Memory B cell (primary cell): ENCODE results near the gene GULP1.
"Not testable (repeated sequence)": the region's sequence is repeated elsewhere in the genome, so short reads cannot be mapped to it uniquely, and the experiment has no call there.

Source experiments
- ATAC-seq: fragments of 150-1000 bp; cut with Tn5 transposase; 2 replicates; pipeline ENCODE4 v1.10.0; 2021; ENCODE audit warnings: low read depth, mild to moderate bottlenecking, moderate library complexity
- DNase-seq, 2 donors: peaks; one replicate each; pipeline ENCODE4 v3.0.0; 2022; ENCODE audit warnings: low spot score in 2 of 2
- H3K27ac Mint-ChIP-seq: one replicate; pipeline ENCODE4 v1.8.0; 2022; ENCODE audit warnings: mild to moderate bottlenecking, moderate library complexity, mixed read lengths
- H3K27me3 Mint-ChIP-seq: one replicate; pipeline ENCODE4 v1.8.0; 2022; ENCODE audit warnings: mixed read lengths
- H3K36me3 Mint-ChIP-seq: one replicate; pipeline ENCODE4 v1.8.0; 2022; ENCODE audit warnings: mild to moderate bottlenecking, mixed read lengths
- H3K4me1 Mint-ChIP-seq: one replicate; pipeline ENCODE4 v1.8.0; 2022; ENCODE audit warnings: mixed read lengths
- H3K4me3 Mint-ChIP-seq: one replicate; pipeline ENCODE4 v1.8.0; 2022; ENCODE audit warnings: mild to moderate bottlenecking, moderate library complexity, mixed read lengths
- H3K9me3 Mint-ChIP-seq: one replicate; pipeline ENCODE4 v1.8.0; 2022; ENCODE audit warnings: mixed read lengths

Gene GULP1

DNA sequence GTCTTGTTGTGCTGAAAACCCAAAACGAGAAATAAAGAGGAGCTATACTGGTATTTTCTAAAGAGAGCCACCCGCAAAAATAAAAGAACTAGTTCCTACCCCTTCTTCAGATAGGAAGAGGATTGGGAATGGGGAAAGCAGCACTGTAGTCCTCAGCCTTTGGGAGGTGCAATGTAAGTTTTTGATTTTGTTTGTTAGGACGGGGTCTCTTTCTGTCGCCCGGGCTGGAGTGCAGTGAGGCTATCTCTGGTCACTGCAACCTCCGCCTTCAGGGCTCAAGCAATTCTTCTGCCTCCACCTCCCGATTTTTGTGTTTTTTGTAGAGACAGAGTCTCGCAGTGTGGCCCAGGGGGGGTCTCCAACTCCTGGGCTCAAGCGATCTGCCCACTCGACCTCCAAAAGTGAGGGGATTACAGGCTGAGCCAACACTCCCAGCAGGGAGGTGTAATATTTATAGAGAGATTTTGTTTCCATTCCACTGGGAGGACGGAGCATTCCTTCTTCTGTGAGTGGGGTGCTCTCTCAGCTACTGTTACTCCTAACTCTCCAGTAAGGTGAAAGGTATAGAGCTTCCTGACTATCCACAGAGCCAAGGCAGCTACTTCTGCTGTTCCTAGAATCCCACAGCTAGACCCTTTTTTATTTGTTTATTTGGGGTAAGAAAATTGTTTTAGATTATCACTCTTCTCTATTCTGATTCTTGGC lies 13.1 kb upstream of the GULP1 start:
- ATAC-seq (no peak), DNase-seq (no peak)
- no peaks in the 10 kb centered on the region for H3K4me1 Mint-ChIP-seq
- no peak overlapping the region for H3K4me3 Mint-ChIP-seq
- H3K36me3 Mint-ChIP-seq, result no peaks in the 10 kb centered on the region
- H3K27me3 Mint-ChIP-seq, result no peaks in the 10 kb centered on the region
- peaks cover 2% of the 10 kb centered on the region for H3K9me3 Mint-ChIP-seq
- no peak overlapping the region for H3K27ac Mint-ChIP-seq

DNA sequence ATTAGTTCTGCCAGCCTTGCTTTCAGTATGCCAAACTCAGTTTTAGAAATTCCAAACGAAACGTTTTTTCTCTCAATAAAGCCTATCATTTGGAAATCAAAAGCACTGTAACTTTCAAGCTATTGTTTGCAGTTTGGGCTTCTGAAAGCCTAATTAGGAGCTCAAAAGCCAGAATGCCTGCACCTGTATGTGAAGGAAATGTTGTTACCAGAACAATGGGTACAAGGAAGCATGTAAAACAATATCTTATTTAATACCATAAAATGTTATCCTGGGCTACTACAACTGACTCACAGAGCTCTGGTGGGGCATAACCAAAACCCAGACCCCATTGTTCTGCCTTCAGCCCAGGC lies 12.6 kb upstream of the GULP1 start:
- Mint-ChIP-seq H3K36me3 (no peaks in the 10 kb centered on the region), H3K4me1 (no peaks in the 10 kb centered on the region), H3K27ac (no peak overlapping the region), H3K4me3 (no peak overlapping the region), H3K9me3 (peaks cover 2% of the 10 kb centered on the region), H3K27me3 (no peaks in the 10 kb centered on the region)
- DNase-seq (no peak), ATAC-seq (no peak)

DNA sequence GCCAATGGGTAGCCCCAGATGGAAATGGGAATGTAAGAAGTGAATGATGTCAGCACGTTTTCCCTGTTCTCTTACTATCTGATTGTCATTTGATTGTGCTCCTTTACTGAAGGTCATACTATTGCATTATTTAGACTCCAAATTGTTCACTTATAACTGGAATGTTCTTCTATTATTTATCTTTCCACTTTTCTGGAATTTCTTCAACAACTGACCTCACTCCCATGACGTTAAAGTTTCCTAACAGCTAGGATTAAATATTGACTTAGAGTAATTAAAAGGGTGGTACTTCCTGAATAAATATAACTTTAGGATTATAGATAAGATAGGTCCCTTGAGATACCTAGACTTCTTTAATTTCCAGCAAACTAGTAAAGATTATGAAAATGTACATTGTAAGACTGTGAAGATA lies 10.9 kb upstream of the GULP1 start:
- Mint-ChIP-seq H3K4me1 (no peaks in the 10 kb centered on the region), H3K27ac (no peak overlapping the region), H3K27me3 (no peaks in the 10 kb centered on the region), H3K4me3 (no peak overlapping the region), H3K36me3 (no peaks in the 10 kb centered on the region), H3K9me3 (peaks cover 2% of the 10 kb centered on the region)
- DNase-seq, result no peak
- ATAC-seq, result no peak

DNA sequence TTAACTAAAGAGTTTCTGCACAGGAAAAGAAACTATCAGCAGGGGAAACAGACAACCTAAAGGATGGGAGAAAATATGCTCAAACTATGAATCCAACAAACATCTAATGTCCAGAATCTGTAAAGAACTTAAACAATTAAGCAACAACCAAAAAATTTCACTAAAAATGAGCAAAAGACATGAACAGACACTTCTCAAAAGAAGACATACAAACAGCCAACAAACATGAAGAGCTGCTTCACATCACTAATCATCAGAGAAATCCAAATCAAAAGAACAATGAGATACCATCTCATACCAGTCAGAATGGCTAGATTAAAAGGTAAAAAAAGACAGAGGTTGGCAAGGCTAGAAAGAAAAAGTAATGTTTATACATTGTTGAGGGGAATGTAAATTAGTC lies 8.8 kb upstream of the GULP1 start:
- DNase-seq, result no peak
- Mint-ChIP-seq H3K4me3 (no peak overlapping the region), H3K36me3 (no peaks in the 10 kb centered on the region), H3K27ac (no peak overlapping the region), H3K9me3 (peaks cover 2% of the 10 kb centered on the region), H3K27me3 (no peaks in the 10 kb centered on the region), H3K4me1 (no peaks in the 10 kb centered on the region)
- no peak for ATAC-seq

DNA sequence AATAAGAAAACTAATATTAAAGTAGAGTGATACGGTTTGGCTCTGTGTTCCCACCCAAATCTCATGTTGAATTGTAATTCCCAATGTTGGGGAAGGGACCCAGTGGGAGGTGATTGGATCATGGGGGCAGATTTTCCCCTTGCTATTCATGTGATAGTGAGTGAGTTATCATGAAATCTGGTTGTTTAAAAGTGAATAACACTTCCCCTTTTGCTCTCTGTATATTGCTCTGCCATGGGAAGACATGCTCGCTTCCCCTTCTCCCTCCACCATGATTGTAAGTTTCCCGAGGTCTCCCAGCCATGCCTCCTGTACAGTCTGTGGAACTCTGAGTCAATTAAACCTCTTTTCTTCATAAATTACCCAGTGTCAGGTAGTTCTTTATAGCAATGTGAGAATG lies 7.4 kb upstream of the GULP1 start:
- not testable (repeated sequence) for DNase-seq, H3K9me3 Mint-ChIP-seq, H3K27me3 Mint-ChIP-seq, H3K36me3 Mint-ChIP-seq, ATAC-seq, H3K4me3 Mint-ChIP-seq, H3K4me1 Mint-ChIP-seq, H3K27ac Mint-ChIP-seq

DNA sequence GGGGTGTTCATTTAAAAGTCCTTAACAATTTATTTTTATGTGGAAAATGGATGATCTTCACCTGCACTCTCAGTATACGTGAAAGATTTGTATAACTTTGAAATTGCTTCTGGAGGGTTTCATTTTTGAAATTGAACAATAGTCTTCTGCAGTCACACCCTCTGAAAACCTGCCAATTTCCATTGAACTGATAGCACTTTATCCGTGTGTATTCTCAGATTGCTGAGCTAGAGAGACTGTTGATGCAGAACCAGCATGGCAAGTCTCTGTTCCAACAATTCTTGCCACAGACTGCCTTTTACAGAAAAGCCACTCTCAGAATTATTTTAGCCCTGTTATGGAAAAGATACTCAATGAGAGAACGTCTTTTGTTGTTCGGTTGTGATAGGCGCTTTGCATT lies 6.6 kb upstream of the GULP1 start:
- Mint-ChIP-seq H3K36me3 (no peaks in the 10 kb centered on the region), H3K27me3 (no peaks in the 10 kb centered on the region), H3K27ac (no peak overlapping the region), H3K9me3 (peaks cover 2% of the 10 kb centered on the region), H3K4me3 (no peak overlapping the region), H3K4me1 (no peaks in the 10 kb centered on the region)
- ATAC-seq (no peak), DNase-seq (no peak)

DNA sequence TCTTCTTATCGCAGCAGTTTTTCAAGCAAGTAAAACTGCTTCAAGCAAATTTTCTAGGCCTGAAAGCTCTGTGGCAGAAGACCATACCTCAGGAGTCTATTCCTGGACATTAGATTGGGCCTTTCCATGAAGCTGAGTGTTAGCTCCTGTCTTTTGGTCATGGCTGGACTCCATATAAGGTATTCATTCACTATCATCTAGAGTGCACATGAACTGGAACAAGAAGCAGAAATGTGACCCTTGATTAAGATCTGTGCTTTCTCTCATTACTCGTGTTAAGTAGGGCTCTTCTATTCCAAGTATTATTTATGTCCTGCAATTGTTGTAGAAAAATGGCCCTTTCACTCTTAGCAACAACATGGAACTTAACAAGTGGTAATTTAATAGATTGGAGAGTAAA lies 5.9 kb upstream of the GULP1 start:
- Mint-ChIP-seq H3K9me3 (peaks cover 2% of the 10 kb centered on the region), H3K27ac (no peak overlapping the region), H3K36me3 (no peaks in the 10 kb centered on the region), H3K4me1 (no peaks in the 10 kb centered on the region), H3K27me3 (no peaks in the 10 kb centered on the region), H3K4me3 (no peak overlapping the region)
- ATAC-seq, result no peak
- DNase-seq, result no peak

DNA sequence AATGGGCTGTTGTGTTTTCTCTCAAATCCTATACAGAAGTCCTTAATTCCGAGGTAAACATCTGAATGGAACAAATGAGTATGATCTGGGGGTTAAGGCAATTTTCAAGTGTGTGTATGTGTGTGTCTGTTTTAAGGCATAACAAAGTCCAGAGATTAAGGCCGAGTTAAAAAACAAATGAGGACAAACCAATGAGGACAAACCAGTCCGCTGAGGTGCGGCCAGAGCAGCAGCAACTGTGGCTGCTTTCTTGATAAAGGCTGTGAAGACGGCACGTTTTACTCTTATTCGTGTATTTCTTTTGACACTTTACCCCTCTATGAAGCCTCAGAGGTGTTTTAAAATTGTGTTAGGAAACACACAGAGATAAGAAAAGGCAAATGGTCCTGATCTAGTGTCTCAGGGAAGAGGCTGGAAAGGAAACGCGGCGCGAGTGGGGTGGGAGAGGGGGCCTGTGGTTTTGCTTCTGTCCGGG lies 495 bp upstream of the GULP1 start:
- Mint-ChIP-seq H3K4me1 (no peaks in the 10 kb centered on the region), H3K4me3 (no peak overlapping the region), H3K27ac (no peak overlapping the region), H3K9me3 (no peaks in the 10 kb centered on the region), H3K27me3 (no peaks in the 10 kb centered on the region), H3K36me3 (no peaks in the 10 kb centered on the region)
- no peak for ATAC-seq
- DNase-seq, result no peak

DNA sequence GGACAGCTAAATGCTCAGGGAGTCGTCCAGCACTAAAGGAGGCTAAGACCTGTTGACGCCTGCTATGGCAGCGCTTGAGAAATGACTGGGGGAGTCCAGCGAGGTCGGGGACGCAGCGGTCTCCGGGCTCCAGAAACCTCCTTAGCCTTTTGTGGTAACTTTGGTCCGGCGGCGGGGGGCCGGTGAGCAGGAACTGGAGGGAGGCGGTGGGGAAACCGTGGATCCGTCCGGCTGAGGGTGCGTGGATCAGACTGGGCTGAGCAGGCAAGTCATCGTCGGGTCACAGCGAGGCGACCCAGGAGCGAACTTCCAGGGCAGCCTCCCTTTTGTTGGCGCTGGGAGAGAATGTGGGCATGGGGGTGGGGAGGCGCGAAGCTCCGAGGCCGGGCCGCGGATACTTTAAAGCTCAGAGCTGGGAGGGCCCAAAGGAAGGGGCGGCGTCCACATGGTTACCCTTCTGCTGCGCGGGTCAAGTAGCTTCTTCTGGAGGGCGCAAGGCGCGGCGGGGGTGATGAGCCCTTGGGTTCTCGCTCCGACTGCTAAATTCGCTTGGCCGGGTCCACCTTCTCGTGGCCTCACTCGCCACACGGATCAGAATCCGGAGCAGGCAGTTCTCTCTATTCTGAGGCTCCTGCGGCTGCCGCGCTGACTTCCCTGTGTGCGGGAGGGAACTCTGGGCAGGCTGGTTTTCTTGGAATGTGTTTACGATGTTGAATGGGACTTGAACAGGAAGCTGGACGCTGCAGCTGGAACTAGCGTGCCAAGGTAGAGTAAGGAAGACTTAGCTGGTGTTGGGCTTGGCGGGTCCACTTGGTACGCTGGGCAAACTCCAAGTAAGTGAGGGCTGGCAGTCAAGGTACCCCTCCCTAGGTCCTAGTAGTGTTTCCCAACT lies 920 bp downstream of the GULP1 start:
- Mint-ChIP-seq H3K4me3 (no peak overlapping the region), H3K27me3 (no peaks in the 10 kb centered on the region), H3K27ac (no peak overlapping the region), H3K36me3 (no peaks in the 10 kb centered on the region), H3K4me1 (no peaks in the 10 kb centered on the region), H3K9me3 (no peaks in the 10 kb centered on the region)
- DNase-seq, result no peak
- no peak for ATAC-seq

DNA sequence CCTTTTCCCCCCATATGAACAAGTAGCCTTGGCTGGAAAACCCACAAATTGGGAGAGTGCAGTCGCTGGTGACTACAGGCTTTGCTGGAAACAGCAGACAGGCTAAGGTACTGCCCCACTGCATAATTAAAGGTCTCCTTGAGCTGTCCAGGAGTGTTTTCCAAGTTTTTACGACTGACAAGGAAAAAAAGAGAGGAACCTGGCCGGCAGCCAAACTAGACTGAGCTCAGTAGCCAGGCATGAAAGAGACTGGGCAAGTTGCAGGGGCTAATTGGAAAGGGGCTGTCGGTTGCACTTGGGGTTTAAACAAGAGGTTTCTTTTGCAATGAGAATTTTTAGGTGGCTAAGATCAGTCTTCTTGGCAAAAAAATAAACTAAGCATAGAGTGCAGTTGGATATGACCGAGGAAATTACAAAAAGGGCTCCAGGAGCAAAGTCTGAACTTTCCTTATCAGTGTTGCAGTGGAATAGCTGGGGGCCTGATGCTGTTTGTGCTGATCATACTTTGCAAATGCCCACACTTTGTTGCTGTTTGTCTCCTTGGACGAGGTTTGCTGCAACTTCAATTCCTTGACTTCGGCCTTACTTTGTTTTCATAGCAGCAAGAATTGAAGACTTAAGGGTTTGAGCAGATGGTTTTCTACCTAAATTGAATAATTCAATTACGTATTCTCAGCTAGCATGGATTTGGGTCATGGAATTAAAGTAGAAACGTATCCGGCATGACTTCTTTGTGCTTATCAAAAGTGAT lies 2.1 kb downstream of the GULP1 start:
- Mint-ChIP-seq H3K4me3 (no peak overlapping the region), H3K4me1 (no peaks in the 10 kb centered on the region), H3K27me3 (no peaks in the 10 kb centered on the region), H3K27ac (no peak overlapping the region), H3K9me3 (peaks cover 2% of the 10 kb centered on the region), H3K36me3 (no peaks in the 10 kb centered on the region)
- ATAC-seq (no peak), DNase-seq (no peak)

DNA sequence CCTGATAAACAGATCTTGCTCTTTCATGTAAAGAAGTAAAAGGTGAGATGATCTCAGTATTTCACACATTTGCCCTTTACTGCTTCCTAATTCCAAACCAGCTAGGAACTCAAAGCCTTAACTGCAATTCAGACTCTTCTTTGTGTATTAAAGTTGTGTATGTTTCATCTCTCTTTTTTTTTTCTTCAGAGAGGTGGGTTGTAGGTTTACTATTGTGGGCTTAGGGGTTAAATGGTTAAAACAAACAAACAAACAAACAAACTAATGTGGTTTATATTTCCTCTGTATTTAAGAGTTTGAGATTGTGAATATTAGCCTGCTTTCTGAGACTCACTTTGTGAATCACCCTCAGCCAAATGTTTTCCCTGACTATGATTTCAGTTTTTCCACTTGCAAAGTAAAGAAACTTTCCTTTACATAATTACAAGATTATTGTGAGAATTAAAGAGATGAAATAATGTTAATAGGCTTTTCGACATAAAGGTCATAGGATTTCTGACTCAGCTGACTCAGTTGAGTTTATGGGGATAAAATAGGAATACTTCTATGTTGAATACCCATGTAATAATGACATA lies 2.8 kb downstream of the GULP1 start:
- Mint-ChIP-seq H3K4me3 (no peak overlapping the region), H3K27me3 (no peaks in the 10 kb centered on the region), H3K9me3 (peaks cover 5% of the 10 kb centered on the region), H3K36me3 (no peaks in the 10 kb centered on the region), H3K4me1 (no peaks in the 10 kb centered on the region), H3K27ac (no peak overlapping the region)
- DNase-seq (no peak), ATAC-seq (no peak)

DNA sequence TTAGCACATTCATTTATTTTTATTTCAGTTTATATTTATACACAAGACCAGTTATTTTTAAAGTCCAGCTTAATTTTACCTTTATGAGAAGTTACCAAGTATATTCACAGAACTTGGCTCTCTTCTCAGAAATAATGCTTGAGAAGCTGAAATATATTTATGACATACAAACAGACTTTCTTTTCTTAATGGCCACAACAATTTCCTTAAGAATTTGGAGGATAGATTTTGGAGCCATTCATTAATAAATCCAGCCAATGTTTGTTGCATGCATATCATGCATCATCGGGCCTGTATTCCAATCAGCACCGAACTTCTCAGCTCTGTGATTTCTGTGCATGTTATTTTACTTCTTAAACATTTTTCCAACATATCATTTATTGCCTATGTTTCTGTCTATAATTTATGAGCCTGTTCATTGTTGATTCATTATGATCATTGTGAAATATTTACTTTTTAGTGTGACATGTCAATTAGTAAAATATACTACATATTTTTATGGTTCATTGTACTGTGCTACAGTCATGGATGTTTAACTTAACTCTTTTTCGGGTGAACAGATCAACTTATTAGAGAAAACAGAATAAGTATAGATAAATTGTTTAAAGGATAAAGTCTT lies 3.5 kb downstream of the GULP1 start:
- Mint-ChIP-seq H3K4me1 (no peaks in the 10 kb centered on the region), H3K9me3 (peaks cover 7% of the 10 kb centered on the region), H3K36me3 (no peaks in the 10 kb centered on the region), H3K27me3 (no peaks in the 10 kb centered on the region), H3K27ac (no peak overlapping the region), H3K4me3 (no peak overlapping the region)
- DNase-seq (no peak), ATAC-seq (no peak)

DNA sequence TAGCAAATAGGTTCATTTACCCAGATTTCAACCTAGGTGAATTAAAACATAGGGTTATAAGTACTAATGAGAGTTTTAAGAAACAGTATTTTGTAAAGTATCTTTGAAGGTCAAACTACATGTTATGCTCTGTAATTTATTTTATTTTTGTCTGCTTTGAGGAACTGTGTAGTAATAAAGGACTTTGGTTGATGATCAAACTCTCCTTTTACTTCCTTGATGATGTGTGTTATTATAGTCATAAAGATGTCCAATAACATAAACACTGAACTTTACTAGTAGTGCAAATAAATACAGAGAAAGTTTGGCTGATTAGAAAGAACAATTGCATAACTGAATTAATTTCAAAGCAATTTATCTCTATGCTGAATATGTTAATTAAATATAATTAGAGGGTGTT lies 6.3 kb downstream of the GULP1 start:
- peaks cover 7% of the 10 kb centered on the region for H3K9me3 Mint-ChIP-seq
- no peaks in the 10 kb centered on the region for H3K27me3 Mint-ChIP-seq
- no peaks in the 10 kb centered on the region for H3K4me1 Mint-ChIP-seq
- no peak overlapping the region for H3K4me3 Mint-ChIP-seq
- no peak overlapping the region for H3K27ac Mint-ChIP-seq
- no peaks in the 10 kb centered on the region for H3K36me3 Mint-ChIP-seq
- DNase-seq (no peak), ATAC-seq (no peak)
